Urinary bladder (tissue), 4 donors: ENCODE data around the gene FAM13B. TPM values are rescaled to one million over a fixed set of nuclear protein-coding genes. Genes with fewer than 3 reads are reported as not detected.
"Not testable (repeated sequence)": the region's sequence is repeated elsewhere in the genome, so short reads cannot be mapped to it uniquely, and the experiment has no call there.

Experiments used
- DNase-seq: peaks from one replicate; pipeline ENCODE4 v3.0.0-alpha.2; 2015; ENCODE audit errors: extremely low spot score
- H3K27ac ChIP-seq: one replicate; pipeline ENCODE4 v1.5.1; 2013; ENCODE audit warnings: low read depth, mild to moderate bottlenecking, moderate library complexity
- H3K36me3 ChIP-seq: one replicate; pipeline ENCODE4 v1.6.1; 2013; ENCODE audit warnings: mild to moderate bottlenecking, moderate library complexity; ENCODE audit not compliant: insufficient read depth
- H3K4me1 ChIP-seq: one replicate; pipeline ENCODE4 v1.6.1; 2013; ENCODE audit warnings: mild to moderate bottlenecking, moderate library complexity; ENCODE audit not compliant: insufficient read depth
- H3K4me3 ChIP-seq: one replicate; pipeline ENCODE4 v1.5.1; 2013; ENCODE audit warnings: low read depth, low read length
- WGBS: extraction: QIAGEN DNeasy Blood & Tissue Kit; methylation state at CpG from one replicate; pipeline ENCODE4 v1.1.7; 2013; 5-methylcytosine and 5-hydroxymethylcytosine counted together
- polyA plus RNA-seq: library from polyadenylated mRNA; stranded (reverse); fragments of 200-250 nt; gene quantifications from one replicate; pipeline ENCODE4 v1.2.3, GENCODE V29; 2013
- total RNA-seq: library from RNA; depleted of rRNA; stranded (reverse); fragments of >200 nt; gene quantifications from one replicate; pipeline ENCODE4 v1.2.3, GENCODE V29; 2014
- donor health status: healthy with polysubstance abuse.
- donor health status: healthy.

Gene FAM13B
- total and polyA plus RNA-seq, 2 donors: 32.6 to 107 TPM

GRCh38 chr5:138051441-138052296 lies 18.8 kb upstream of the FAM13B start:
- 52% methylated on average over 9 of the region's 9 CpGs for WGBS
- Histone ChIP-seq H3K4me3 (no peak overlapping the region), H3K4me1 (no peaks in the 10 kb centered on the region), H3K27ac (no peak overlapping the region), H3K36me3 (no peaks in the 10 kb centered on the region)
- no peak for DNase-seq

GRCh38 chr5:138045283-138045682 lies 12.4 kb upstream of the FAM13B start:
- DNase-seq, H3K4me1 ChIP-seq, H3K27ac ChIP-seq, H3K36me3 ChIP-seq, H3K4me3 ChIP-seq: not testable (repeated sequence)
- 95% methylated on average over 3 of the region's 3 CpGs for WGBS

GRCh38 chr5:138038826-138039225 lies 5.9 kb upstream of the FAM13B start:
- H3K36me3 ChIP-seq: no peaks in the 10 kb centered on the region
- H3K4me3 ChIP-seq: no peak overlapping the region
- H3K27ac ChIP-seq: no peak overlapping the region
- no peak for DNase-seq
- WGBS: 73% methylated on average over 1 of the region's 1 CpG
- H3K4me1 ChIP-seq: no peaks in the 10 kb centered on the region

GRCh38 chr5:138037907-138038633 lies 5.2 kb upstream of the FAM13B start:
- WGBS: 83% methylated on average over 1 of the region's 1 CpG
- Histone ChIP-seq H3K4me1 (no peaks in the 10 kb centered on the region), H3K36me3 (no peaks in the 10 kb centered on the region), H3K4me3 (no peak overlapping the region), H3K27ac (no peak overlapping the region)
- DNase-seq: no peak

- no peaks in the 10 kb centered on the region for H3K36me3 ChIP-seq
- no peak for DNase-seq
- H3K4me1 ChIP-seq: no peaks in the 10 kb centered on the region
- no peak overlapping the region for H3K4me3 ChIP-seq
- no peak overlapping the region for H3K27ac ChIP-seq
Observed at GRCh38 chr5:138037271-138037670, 4.4 kb upstream of the FAM13B start.

GRCh38 chr5:138035605-138036537 lies 3.0 kb upstream of the FAM13B start:
- 33% methylated on average over 11 of the region's 11 CpGs for WGBS
- DNase-seq: peak; percentile 46

GRCh38 chr5:138033907-138034306 lies 1.0 kb upstream of the FAM13B start:
- Histone ChIP-seq H3K36me3 (no peaks in the 10 kb centered on the region), H3K27ac (no peak overlapping the region), H3K4me1 (no peaks in the 10 kb centered on the region), H3K4me3 (no peak overlapping the region)
- 73% methylated on average over 2 of the region's 2 CpGs for WGBS
- no peak for DNase-seq

More at GRCh38 chr5:138035605-138036537, 3.0 kb upstream of the FAM13B start:
- Histone ChIP-seq H3K36me3 (no peaks in the 10 kb centered on the region), H3K27ac (no peak overlapping the region), H3K4me3 (no peak overlapping the region), H3K4me1 (no peaks in the 10 kb centered on the region)

- 3% methylated on average over 15 of the region's 15 CpGs for WGBS
- no peaks in the 10 kb centered on the region for H3K4me1 ChIP-seq
Observed at GRCh38 chr5:138033386-138033808, 518 bp upstream of the FAM13B start.

GRCh38 chr5:138032028-138032571 lies 779 bp downstream of the FAM13B start:
- no peaks in the 10 kb centered on the region for H3K36me3 ChIP-seq
- WGBS: 2% methylated on average over 24 of the region's 24 CpGs
- peak overlapping the region; percentile 99 for H3K27ac ChIP-seq
- no peaks in the 10 kb centered on the region for H3K4me1 ChIP-seq
- DNase-seq: peak; percentile 31
- H3K4me3 ChIP-seq: peak overlapping the region; percentile 85

More at GRCh38 chr5:138033386-138033808, 518 bp upstream of the FAM13B start:
- Histone ChIP-seq H3K27ac (peak overlapping the region; percentile 91), H3K4me3 (peak overlapping the region; percentile 85), H3K36me3 (no peaks in the 10 kb centered on the region)
- DNase-seq: no peak

- no peak for DNase-seq
- no peaks in the 10 kb centered on the region for H3K4me1 ChIP-seq
- no peaks in the 10 kb centered on the region for H3K36me3 ChIP-seq
- H3K4me3 ChIP-seq: no peak overlapping the region
- WGBS: 85% methylated on average over 2 of the region's 2 CpGs
- H3K27ac ChIP-seq: no peak overlapping the region
Observed at GRCh38 chr5:138029944-138030343, 2.9 kb downstream of the FAM13B start.

- H3K4me1 ChIP-seq: no peaks in the 10 kb centered on the region
- DNase-seq: no peak
- H3K36me3 ChIP-seq: no peaks in the 10 kb centered on the region
- 55% methylated on average over 2 of the region's 2 CpGs for WGBS
- H3K27ac ChIP-seq: no peak overlapping the region
- no peak overlapping the region for H3K4me3 ChIP-seq
Observed at GRCh38 chr5:138029501-138029900, 3.4 kb downstream of the FAM13B start.

GRCh38 chr5:138028971-138029365 lies 3.9 kb downstream of the FAM13B start:
- WGBS: 92% methylated on average over 5 of the region's 5 CpGs
- Histone ChIP-seq H3K36me3 (no peaks in the 10 kb centered on the region), H3K4me3 (no peak overlapping the region), H3K4me1 (no peaks in the 10 kb centered on the region), H3K27ac (no peak overlapping the region)
- DNase-seq: no peak
